T-helper 1 cell (primary cell): ENCODE data around the gene ARHGAP11A.
A peak's percentile ranks its signal among the peaks of the same experiment; 100 is the strongest.
"Not testable (repeated sequence)": the region's sequence is repeated elsewhere in the genome, so short reads cannot be mapped to it uniquely, and the experiment has no call there.

Source experiments
- DNase-seq, 5 donors: peaks; one replicate each; pipeline ENCODE4 v3.0.0-alpha.2; 2012 to 2020
- total RNA-seq, 4 donors: gene quantifications; one replicate each; lab custom pipeline; 2026; lab: John Stamatoyannopoulos, UW

ARHGAP11A gene
- 2.0 to 6.1 (median 4.7) reads per million in 4 donors for total RNA-seq

GRCh38 chr15:32615051-32615870 lies at the start of gene ARHGAP11A:
ARHGAP11A (plus strand) TSS chr15:32615504; CDS start chr15:32616212, 708 bp downstream.
- DNase-seq = peak; percentile 58 to 92 (median 74)

GRCh38 chr15:32568988-32569387 lies 46.3 kb upstream of the ARHGAP11A start:
- not testable (repeated sequence) for DNase-seq

- not testable (repeated sequence) for DNase-seq
These were observed 36.8 kb upstream of the ARHGAP11A start for GRCh38 chr15:32578482-32578881.

- DNase-seq = not testable (repeated sequence)
These were observed 29.5 kb upstream of the ARHGAP11A start for GRCh38 chr15:32585844-32586243.

GRCh38 chr15:32593151-32593550 lies 22.2 kb upstream of the ARHGAP11A start, which contains the start of gene GOLGA8N:
GOLGA8N (plus strand) TSS chr15:32593456.
- DNase-seq = not testable (repeated sequence)

- not testable (repeated sequence) for DNase-seq
These were observed 5.8 kb upstream of the ARHGAP11A start for GRCh38 chr15:32609518-32609917.

GRCh38 chr15:32610719-32611118 lies 4.6 kb upstream of the ARHGAP11A start:
- peak in 1 of 5 donors; percentile 20 for DNase-seq

- not testable (repeated sequence) for DNase-seq
These were observed 623 bp upstream of the ARHGAP11A start for GRCh38 chr15:32614712-32615050.

GRCh38 chr15:32615871-32616426 lies 645 bp downstream of the ARHGAP11A start:
- DNase-seq = peak in 1 of 5 donors; percentile 28

GRCh38 chr15:32636410-32636809 lies 21.1 kb downstream of the ARHGAP11A start:
- no peak for DNase-seq

GRCh38 chr15:32636908-32637567 lies 21.7 kb downstream of the ARHGAP11A start:
- no peak for DNase-seq

GRCh38 chr15:32637704-32638103 lies 22.4 kb downstream of the ARHGAP11A start:
- DNase-seq = no peak

- no peak for DNase-seq
These were observed 26.3 kb downstream of the ARHGAP11A start, which contains the start of gene SCG5 for GRCh38 chr15:32641517-32642059. SCG5 (plus strand) TSS chr15:32641710; CDS start chr15:32643593, 1,883 bp downstream.

GRCh38 chr15:32642667-32643435 lies 27.5 kb downstream of the ARHGAP11A start:
- DNase-seq = no peak

- no peak for DNase-seq
These were observed 28.7 kb downstream of the ARHGAP11A start for GRCh38 chr15:32643907-32644445.

GRCh38 chr15:32646291-32646690 lies 31.0 kb downstream of the ARHGAP11A start:
- DNase-seq = no peak

- DNase-seq = no peak
These were observed 34.0 kb downstream of the ARHGAP11A start for GRCh38 chr15:32649342-32649741.

GRCh38 chr15:32651229-32651837 lies 36.0 kb downstream of the ARHGAP11A start:
- peak in 3 of 5 donors; percentile 10 to 53 (median 15) for DNase-seq

- no peak for DNase-seq
These were observed 36.9 kb downstream of the ARHGAP11A start for GRCh38 chr15:32652178-32652577.

- no peak for DNase-seq
These were observed 40.8 kb downstream of the ARHGAP11A start for GRCh38 chr15:32656091-32656490.

- no peak for DNase-seq
These were observed 41.2 kb downstream of the ARHGAP11A start for GRCh38 chr15:32656496-32656895.
